ENCODE results near the gene CD28.

DNA sequence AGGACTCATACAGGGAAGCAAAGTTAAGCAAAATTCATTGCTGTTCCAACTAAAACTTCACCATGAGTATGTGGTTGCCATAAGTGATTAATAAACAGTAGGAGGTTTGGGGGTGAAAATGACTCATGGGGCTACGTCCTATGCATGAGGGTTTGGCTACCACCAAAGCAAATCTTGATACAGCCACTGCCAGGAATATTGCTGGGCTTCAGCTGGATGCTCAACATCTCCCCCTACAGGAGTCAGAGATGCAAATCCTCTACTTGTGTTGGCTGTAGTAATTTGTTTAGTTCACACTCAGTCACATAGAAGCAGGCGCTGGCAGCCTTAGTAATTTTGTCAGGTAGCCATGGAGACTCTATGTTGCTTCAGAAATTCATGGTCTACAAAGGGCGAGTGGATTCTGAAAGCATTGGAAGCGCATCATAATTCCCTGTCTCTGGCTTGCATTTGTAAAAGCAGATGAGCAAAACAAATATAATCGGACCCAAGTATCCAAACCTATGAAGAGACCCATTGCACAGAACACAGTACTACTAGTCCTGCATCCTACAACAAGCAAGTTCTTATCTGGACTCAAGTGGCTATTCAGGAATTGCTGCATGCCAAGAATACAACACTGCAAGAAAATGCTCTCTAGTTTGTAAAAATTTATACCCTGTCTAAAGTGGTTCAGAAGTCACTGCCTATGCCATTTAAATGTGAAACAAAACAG is 76.0 kb downstream of the CD28 start:
- no peak for TF ChIP-seq EZH2 (IDR thresholded peaks at IDR 0.05; ENCODE audit: insufficient read depth, poor library complexity, severe bottlenecking)
- TF ChIP-seq EZH2phosphoT487 (IDR thresholded peaks at IDR 0.05; ENCODE audit: insufficient read depth, low read depth), result no peak

All from GM23248 (cell line).